Stimulated activated CD8-positive, alpha-beta memory T cell treated with anti-CD3 and anti-CD28 coated beads, Interleukin-12 subunit alpha, Interleukin-12 subunit beta, amount 100 ng/mL, for 24 hours (primary cell): ENCODE results near the gene TAS1R1.

Source experiments
- DNase-seq: peaks from one replicate; pipeline ENCODE4 v3.0.0-alpha.2; 2020; ENCODE audit errors: extremely low read depth

Gene TAS1R1

DNA sequence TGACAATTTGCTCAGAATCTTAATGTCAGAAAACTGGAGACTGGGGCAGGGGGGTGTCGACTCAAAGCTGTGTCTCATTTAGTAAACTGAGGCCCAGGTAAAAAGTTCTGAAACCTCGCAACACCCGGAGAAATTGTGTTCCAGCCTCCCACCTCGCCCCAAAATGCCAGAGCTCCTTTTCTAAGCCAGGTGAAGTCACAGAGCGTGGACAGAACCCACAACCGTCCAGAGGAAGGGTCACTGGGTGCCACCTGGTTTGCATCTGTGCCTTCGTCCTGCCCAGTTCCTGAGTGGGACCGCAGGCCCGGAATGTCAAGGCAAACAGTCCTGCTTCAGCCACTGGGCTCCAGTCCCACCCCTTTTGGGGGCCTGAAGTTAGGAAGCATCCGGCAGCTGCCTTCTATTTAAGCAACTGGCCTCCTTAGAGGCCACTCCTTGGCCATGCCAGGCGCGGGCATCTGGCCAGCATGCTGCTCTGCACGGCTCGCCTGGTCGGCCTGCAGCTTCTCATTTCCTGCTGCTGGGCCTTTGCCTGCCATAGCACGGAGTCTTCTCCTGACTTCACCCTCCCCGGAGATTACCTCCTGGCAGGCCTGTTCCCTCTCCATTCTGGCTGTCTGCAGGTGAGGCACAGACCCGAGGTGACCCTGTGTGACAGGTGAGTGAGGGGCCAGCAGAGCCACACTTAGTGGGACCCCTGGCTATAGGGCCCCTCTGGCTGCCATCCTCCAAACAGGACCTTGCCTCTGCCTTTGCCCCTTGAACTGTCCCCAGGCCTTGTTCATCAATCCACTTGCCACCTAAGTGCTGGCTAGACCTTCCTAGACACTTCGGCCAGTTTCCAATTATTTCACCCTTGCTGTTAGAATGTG is at the start of gene TAS1R1:
Gene TAS1R1, plus strand, starts transcription at position 401 of the 872 bp plus-strand sequence. Its CDS starts 67 bp downstream, at position 468.
- no peak for DNase-seq

DNA sequence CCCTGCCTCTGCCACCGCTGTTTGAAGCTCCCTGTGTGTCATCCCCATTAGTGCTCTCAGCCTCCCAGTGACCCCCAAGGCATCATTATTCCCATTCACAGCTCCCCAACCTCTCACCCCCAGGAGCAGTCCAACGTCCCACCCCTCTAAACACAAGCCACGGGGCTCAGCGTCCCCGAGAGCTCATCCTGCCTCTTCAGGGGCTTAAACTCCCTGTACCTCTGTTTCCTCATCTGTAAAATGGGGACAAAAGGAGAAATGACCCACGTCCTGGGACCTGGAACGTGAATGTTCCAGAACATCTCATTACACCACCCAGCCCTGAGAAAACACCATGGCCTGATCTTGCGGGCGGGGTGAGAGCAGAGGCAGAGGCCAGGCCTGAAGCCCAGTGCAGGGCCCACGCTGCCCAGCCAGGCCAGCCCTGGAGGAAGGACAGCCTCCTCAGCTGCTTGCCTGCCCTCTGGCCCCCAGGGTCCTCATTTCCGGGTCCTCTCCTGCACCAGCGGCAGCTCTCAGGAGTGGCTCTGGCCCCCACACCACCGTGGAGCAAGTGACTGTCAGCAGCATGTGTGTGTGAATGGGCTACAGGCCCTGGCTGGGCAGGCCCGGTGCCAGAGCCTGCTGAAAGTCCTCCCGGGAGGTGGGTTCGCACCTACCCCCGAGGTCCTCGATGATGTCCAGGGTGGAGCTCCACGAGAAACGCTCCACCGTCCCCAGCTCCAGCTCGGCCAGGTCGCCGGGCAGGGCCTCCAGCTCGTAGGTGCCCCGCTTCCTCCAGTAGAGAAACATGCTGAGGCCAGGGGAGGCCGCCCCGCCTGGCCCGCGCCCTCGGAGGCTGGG is 49.5 kb upstream of the TAS1R1 start:
- no peak for DNase-seq

DNA sequence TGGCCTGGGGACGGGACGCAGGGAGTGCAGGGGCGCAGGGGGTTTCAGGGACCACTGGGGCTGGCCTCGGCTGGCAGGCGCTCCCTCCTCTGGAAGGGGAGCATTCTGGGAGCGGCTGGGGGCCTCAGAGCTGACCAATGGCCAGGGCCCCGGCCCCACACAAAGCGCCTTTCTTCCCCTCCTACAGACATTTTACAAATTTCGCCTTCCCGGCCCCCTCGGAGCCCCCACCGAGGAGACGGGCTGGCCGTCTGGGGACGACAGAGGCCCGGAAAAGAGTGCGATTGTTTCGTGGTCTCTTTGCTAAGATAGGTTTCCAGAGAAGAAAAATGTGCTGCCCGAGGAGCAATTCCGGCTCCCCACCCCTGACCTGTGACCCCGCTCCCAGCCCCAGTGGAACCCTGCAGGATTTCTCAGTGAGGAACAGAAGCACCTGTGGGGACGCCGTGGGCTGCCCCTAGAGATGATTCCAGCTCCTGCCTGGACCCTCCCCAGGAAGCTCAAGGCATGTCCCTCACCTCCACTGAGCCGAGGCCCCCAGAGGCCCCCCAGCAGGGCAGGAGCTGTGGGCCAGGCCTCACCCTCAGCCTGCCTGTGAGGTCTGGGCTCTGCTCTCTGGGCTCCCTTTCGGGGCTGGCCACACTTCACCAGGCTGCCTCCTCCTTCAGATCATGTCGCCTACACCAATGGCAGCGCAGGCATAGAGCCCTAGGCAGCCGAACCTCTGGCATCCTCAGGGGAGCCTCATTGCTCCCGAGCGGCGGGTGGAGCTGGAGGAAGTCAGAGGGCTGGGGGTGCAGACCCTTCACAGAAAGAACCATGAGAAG is 48.7 kb upstream of the TAS1R1 start:
- DNase-seq: no peak

DNA sequence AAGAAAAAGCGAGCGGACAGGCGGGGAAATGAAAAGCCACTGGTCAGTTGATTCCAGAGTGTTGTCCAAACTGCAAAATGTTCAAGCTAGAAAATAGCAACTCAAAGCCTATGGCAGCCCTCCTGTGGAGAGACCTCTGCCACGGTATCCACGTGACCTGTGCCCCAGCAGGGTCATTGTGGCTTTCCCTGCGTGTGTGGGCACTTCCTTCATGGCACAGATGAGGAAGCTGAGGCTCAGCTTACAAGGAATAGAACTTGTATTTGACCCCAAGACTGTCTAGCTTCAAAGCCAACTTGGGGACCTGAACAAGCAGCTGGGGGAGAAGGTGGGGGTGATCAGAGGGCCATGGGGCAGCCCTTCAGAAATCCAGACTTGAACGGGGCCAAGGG is 48.1 kb upstream of the TAS1R1 start:
- DNase-seq: no peak

DNA sequence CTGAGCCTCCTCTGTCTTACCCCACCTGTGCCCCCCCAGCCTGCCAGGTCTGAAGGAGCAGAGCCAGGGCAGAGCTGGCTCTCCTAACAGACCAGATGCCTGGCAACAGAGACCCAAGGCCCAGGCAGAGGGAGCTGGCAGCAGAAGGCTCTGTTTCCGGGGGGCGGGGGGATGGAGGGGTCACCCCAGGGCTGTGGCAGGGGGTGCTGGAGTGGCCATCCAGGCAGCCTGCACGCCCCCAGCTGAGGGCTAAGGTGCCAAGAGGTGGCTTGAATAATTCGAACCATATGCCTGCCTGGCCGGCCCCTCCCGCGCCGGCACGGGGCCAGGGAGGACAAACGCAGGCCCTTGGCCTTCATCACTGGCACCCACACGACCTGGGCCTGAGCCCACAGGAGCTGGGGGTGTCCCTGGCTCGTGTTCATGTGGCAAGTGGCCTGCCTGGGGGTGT is 47.6 kb upstream of the TAS1R1 start:
- no peak for DNase-seq

DNA sequence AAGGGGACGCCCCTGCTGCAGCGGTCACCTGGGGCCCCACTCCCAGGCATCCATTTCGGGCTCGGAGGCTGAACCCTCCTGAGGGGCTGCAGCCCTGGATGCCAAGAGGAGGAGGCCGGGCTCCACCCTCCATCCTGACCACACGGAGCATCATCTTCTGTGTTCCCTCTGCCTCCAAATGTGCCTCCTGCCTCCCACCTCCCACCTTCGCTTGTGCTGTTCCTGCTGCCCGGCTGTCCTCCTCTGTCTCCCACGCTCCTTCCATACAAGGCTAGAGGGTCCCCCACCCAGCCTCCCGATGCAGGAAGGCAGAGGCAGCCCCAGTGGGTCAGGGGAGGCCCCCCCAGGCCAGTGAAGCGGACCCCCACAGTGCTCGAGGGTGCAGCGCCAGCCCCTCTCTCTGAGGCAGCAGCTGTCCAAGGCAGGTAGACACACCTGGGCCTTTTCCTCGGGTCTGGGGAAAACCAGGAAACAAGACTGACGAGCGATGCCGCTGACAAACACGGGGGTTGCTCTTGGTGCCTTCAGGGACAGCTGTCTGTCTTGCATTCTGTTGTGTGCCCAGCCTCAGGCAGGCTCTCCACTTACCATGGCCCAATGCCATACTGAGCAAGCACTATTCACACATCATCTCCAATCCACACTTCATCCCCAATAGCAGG is 46.8 kb upstream of the TAS1R1 start:
- DNase-seq: no peak

DNA sequence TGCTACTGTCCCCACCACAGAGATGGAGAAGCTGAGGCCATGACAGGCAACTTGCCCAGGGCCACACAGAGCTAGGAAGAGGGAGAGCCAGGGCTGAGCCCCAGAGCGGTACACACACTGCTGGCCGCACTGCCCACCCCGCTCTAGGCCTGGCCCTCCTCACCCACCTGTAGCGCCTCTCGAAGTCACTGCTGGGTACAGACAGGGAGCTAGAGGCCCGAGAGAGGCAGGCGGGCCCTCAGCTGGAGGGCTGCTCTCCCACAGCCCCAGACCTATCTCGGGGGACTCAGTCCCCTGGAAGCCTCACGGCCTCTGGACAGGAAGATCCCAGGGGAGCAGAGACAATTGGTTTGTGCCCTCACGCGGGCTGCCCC is 46.3 kb upstream of the TAS1R1 start:
- no peak for DNase-seq

DNA sequence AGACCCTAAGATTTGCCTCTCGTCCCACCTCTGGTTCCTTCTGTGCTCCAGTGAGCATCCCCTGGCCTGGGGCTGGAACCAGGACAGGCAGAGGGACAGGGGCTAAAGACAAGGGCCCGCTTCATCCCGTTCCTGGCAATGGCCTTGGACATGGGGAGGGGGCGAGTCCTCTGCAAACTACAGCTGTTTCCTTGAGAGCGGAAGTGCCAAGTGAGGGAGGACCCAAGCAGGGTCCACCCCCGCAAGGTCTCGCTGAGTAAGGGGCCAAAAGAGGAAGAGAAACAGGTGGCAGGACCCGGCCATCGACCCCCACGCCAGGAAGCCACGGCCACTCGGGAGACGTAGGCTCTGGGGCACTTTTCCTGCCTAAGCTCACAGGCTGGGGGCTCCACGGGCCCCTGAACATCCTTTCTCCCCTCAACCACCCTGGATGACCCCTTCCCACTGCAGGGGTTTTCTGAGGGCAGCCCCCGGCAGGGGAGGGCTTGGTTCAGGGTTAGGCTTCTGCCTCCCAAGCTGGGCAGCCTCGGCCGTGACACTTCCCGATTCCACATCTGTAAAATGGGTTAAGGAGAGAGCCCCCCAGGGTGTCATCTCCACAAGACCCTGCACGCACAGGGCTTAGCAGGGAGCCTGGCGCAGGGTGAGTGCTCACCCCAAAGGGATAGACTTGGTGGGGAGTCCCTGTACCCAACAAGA is 45.7 kb upstream of the TAS1R1 start:
- no peak for DNase-seq

DNA sequence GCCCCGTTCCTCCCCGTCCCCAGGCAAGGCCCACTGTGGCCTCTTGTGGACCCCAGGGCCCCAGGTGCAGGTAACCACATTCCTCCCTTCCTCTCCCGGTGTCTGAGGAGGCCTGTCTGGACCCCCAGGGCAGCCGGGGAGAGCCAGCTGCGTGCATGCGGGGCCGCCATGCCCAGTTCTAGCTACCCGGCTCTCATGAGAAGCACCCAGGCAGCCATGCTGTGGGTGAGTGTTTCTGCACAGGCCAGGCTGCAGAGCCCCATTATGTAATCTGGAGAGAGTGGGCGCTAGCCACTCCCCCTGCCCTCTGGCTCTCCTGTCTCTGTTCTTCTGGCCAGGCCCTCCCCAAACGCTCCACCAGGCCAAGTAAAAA is 45.2 kb upstream of the TAS1R1 start:
- no peak for DNase-seq

DNA sequence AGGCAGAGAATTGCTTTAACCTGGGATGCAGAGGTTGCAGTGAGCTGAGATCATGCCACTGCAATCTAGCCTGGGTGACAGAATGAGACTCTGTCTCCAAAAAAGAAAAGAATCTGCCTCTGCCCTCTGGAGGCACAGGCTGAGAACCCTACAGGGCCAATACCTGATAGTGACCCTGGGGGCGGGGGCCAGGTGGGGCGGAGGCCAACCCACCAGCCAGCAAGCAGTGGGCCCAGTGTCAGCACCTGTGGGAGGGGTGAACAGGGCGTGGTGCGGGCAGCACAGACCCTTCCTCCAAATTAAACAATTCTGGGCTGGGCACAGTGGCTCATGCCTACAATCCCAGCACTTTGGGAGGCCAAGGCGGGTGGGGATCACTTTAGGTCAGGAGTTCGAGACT is 44.6 kb upstream of the TAS1R1 start:
- no peak for DNase-seq

DNA sequence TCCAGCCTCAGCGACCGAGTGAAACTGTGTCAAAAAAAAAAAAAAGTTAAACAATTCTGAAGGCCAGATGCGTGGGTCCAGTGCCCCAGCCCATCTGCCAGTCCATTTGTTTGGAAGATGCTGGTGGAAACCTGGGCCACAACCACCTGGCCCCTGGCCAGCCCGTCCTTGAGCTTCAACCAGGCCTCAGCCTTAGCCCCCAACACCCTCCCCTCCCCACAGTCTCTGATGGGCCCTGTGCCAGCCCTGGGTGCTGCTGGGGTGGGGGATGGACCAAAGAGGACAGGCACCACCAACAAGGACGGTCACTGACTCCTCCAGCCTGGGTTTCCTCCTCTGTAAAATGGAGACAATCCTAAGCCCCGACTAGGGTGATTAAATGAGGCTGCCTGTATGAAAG is 44.1 kb upstream of the TAS1R1 start:
- DNase-seq: no peak

DNA sequence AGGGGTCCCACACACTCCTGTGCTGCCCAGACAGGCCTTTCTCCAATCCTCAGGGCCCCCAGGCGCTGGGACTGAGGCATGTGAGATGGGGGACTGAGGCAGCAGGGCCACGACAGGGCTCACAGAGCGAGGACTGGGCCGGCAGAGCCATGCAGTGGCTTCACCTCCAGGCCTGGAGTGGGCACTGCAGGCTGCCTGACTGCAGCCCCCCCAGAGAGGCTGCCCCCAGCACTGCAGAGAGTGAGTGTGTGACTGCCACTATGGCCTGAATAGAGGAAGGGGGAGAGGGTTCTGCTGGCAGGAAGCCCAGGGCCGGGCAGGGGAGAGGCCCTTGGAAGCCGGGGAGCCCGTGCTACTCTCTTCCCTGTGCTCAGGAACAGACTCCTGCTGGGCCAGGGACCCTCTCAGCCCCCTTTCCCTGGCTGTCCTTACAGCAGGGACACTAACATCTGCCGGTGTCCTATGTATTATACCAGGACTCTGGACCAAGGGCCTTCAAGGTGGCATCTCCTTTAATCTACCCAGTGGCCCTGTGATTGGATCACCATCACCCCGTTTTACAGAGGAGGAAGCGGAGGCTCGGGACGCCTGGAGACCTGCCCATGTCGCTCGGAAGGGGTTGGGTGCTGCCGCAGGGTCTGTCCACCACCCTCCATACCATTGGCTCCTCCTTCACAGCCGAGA is 43.4 kb upstream of the TAS1R1 start:
- no peak for DNase-seq

DNA sequence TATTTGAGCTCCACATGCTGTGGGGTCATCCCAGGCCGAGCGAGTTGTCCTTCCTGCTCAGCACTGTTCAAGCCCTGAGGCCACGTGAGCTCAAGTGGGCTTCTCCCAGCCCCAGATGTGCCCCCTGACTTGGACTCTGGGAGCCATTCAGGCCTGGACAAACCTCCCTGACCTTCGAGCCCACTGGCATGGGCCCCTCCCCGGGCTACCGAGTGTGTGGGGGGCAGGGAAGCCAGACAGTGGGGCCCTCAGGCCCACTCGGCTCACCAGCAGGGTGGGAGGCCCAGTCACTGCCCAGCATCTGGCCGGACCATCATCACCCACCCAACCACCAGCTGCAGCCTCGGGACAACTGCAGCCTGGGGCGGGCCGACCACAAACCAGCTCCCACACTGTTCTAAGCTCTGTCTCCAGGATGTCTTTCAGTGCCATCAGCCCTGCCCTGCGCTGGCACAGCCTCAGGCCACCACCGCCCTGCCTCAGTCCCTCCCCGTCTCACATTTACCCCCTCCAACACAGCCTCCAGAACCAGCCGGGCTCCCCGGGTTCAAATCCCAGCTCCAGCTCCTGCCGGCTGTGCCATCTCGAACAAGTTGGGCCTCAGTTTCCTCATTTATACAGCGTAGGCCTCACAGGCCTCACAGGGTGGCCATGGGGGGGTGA is 42.7 kb upstream of the TAS1R1 start:
- no peak for DNase-seq

DNA sequence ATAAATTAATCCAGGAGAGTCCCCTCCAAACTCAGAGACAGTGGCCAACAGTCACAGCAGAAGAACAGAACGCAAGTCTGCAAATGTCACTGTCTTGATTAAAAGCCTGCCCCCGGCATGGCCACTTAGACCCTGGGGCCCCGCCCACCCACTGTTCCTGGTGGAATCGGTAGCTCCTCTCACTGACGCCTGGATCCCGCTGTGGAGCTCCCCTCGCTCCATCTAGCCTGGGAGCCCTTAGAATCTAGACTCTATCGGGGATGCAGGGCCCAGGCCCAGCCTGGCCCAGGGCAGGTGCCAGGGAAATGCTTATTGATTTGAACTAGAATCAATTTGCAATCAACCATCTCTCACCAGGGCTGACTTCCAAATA is 42.2 kb upstream of the TAS1R1 start:
- no peak for DNase-seq

DNA sequence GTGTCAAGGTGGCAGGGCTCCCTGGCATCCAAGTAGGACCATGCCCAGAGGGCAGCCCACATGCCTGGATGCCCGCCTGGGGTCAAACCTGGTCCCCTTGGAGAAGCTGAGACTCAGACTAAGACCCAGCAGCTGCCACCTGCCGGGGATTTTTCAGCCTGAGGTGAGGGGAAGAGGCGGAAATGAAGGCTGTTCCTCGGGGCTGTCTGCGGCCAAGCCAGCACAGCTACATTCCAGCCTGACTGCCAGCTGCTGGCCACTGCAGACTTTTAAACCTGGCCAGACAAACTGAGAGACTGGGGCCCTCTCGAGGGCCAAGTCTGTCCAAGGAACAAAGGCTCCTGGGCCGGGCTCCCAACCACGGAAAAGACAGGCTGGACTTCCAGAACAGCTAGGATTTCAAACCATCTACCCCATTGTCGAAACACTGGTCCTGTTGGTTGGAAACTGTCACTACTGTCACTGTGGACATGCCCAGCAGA is 41.7 kb upstream of the TAS1R1 start:
- no peak for DNase-seq

DNA sequence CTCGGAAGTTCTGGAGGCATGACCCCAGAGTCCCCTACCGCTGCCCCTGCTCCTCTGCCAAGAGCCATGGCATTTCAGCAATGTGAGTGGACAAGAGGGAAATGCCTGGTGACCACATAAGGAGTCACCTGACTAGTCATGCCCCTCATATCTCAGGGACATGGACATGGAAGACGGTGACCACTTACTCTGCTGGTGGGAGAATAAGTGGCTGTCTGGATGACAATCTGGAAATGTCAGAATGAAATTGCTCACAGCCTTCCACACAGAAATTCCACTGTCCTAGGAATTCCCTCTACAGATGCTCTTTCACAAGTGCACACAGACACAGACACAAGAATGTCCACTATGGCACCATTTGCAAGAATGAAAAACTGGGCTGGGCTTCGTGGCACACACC is 39.3 kb upstream of the TAS1R1 start:
- DNase-seq: no peak

DNA sequence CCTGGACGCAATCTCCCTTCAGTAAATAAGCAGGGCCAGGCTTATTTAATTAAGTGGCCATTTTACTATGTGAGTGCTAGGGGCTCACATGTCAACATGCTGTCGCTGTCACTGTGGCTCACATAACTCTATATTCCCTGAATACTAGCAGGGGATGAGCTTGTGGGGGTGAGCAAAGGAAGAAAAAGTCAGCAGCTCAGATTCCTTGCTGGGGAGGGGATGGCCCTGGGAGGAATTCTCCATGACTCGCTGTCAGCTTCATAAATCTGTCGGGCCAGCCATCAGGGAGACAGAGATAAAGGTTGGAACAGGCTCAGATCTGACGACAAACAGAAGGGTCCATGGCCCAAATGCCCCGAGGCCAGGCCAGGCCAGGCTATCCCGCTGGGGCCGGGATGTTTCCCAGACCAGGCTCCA is 37.7 kb upstream of the TAS1R1 start:
- no peak for DNase-seq

DNA sequence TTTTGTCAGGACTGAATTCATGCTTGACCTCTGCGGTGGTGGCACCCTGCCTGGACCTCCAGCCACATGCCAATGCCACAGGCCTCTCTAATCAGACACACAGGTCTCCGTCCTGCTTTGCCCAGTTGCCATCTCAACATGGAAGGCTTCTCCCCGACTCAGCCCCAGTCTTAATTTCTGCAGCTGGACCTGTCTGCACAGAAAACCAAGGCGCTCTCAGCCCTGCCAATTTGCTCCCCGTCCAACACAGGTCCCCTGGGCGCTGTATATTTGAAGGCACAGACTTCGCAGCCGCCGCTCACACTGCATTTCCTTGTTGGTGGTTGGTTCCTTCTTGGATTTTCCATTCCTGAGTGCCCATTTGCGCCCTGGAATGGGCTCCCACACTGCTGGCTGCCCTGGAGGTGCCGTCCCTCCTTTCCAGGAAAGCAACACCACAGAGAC is 35.6 kb upstream of the TAS1R1 start:
- DNase-seq: no peak

DNA sequence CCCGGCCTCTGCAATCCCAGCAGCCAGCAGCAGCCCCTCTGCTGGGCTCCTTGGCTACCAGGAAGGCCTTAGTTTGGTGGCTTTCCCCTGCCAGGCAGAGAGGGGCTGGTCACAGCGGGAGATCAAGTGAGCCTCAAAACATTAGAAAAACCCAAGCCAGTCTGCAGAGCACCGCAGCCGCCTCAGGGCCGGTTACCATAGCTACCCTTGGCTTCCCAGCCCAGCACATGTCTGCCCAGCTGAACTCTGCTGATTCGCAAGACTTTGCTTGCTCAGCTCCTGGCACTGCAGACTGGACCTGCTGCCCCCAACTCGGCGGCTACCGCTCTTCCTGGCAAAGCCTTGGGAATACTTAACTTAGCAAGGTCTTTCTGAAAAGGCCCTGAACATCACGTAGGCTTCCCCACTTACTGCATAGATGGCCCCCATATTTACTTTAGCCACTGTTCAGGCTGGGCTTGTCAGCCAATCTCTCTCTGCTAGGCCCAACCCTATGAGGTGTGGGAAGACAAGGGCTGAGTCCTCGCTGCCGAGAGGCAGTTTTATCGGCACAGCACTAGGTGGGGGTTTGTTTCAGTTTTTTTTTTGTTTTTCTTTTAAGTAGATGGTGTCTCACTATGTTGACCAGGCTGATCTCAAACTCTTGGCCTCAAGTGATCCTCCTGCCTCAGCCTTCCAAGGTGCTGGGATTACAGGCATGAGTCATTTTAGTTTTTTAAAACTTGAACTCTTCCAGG is 35.0 kb upstream of the TAS1R1 start:
- DNase-seq: no peak
